ENCODE results near the gene KLHL29. TPM values are rescaled to one million over a fixed set of nuclear protein-coding genes. Genes with fewer than 3 reads are reported as not detected.

KLHL29 gene
- total RNA-seq, 1 experiment from 2014 or later: 12.2 TPM

GRCh38 chr2:23673830-23674679 lies 289.1 kb downstream of the KLHL29 start:
- Histone ChIP-seq H3K9me3 (ENCODE audit: low read depth, low read length, poor library complexity, severe bottlenecking) (peaks cover 4% of the 10 kb centered on the region), H3K4me3 (ENCODE audit: low read depth, low read length, poor library complexity, severe bottlenecking) (no peak overlapping the region), H3K4me1 (ENCODE audit: insufficient read depth, low read length, poor library complexity, severe bottlenecking) (peaks cover 7% of the 10 kb centered on the region), H3K27ac (ENCODE audit: low read depth, low read length, poor library complexity, severe bottlenecking) (no peak overlapping the region), H3K27me3 (replicated peaks; ENCODE audit: insufficient read depth, low read depth, low read length, poor library complexity) (no peaks in the 10 kb centered on the region), H3K36me3 (ENCODE audit: insufficient read depth, low read length, poor library complexity, severe bottlenecking) (no peaks in the 10 kb centered on the region)
- TF ChIP-seq EZH2 (IDR thresholded peaks at IDR 0.05; ENCODE audit: borderline replicate concordance, low read depth, low read length, poor library complexity, severe bottlenecking) (no peak), CTCF (conservative IDR thresholded peaks at IDR 0.05; ENCODE audit: low read depth, low read length) (no peak)
- ChIA-PET CTCF (no interaction called here), POLR2A (ENCODE audit: low non-redundant PET) (no interaction called here)
- DNase-seq (ENCODE audit: low spot score): no peak
- no TSS peak for BruUV-seq (replicated peaks)
- intact Hi-C loops (cut with micrococcal nuclease; ENCODE audit: unreplicated experiment): no loop called here

- CTCF ChIA-PET: no interaction called here
- Histone ChIP-seq H3K4me1 (ENCODE audit: insufficient read depth, low read length, poor library complexity, severe bottlenecking) (no peaks in the 10 kb centered on the region), H3K27me3 (replicated peaks; ENCODE audit: insufficient read depth, low read depth, low read length, poor library complexity) (no peaks in the 10 kb centered on the region), H3K4me3 (ENCODE audit: low read depth, low read length, poor library complexity, severe bottlenecking) (no peak overlapping the region), H3K27ac (ENCODE audit: low read depth, low read length, poor library complexity, severe bottlenecking) (no peak overlapping the region), H3K36me3 (ENCODE audit: insufficient read depth, low read length, poor library complexity, severe bottlenecking) (no peaks in the 10 kb centered on the region), H3K9me3 (ENCODE audit: low read depth, low read length, poor library complexity, severe bottlenecking) (peaks cover 4% of the 10 kb centered on the region)
- intact Hi-C loops (cut with micrococcal nuclease; ENCODE audit: unreplicated experiment): no loop called here
- POLR2A ChIA-PET (ENCODE audit: low non-redundant PET): no interaction called here
- no peak for DNase-seq (ENCODE audit: low spot score)
- no TSS peak for BruUV-seq (replicated peaks)
- TF ChIP-seq CTCF (conservative IDR thresholded peaks at IDR 0.05; ENCODE audit: low read depth, low read length) (no peak), EZH2 (IDR thresholded peaks at IDR 0.05; ENCODE audit: borderline replicate concordance, low read depth, low read length, poor library complexity, severe bottlenecking) (no peak)
Measured at GRCh38 chr2:23675506-23675905, 290.5 kb downstream of the KLHL29 start.

- Histone ChIP-seq H3K4me3 (ENCODE audit: low read depth, low read length, poor library complexity, severe bottlenecking) (no peak overlapping the region), H3K27ac (ENCODE audit: low read depth, low read length, poor library complexity, severe bottlenecking) (no peak overlapping the region), H3K36me3 (ENCODE audit: insufficient read depth, low read length, poor library complexity, severe bottlenecking) (no peaks in the 10 kb centered on the region), H3K27me3 (replicated peaks; ENCODE audit: insufficient read depth, low read depth, low read length, poor library complexity) (no peaks in the 10 kb centered on the region), H3K4me1 (ENCODE audit: insufficient read depth, low read length, poor library complexity, severe bottlenecking) (no peaks in the 10 kb centered on the region), H3K9me3 (ENCODE audit: low read depth, low read length, poor library complexity, severe bottlenecking) (peaks cover 4% of the 10 kb centered on the region)
- DNase-seq (ENCODE audit: low spot score): no peak
- TF ChIP-seq EZH2 (IDR thresholded peaks at IDR 0.05; ENCODE audit: borderline replicate concordance, low read depth, low read length, poor library complexity, severe bottlenecking) (no peak), CTCF (conservative IDR thresholded peaks at IDR 0.05; ENCODE audit: low read depth, low read length) (no peak)
- POLR2A ChIA-PET (ENCODE audit: low non-redundant PET): no interaction called here
- no TSS peak for BruUV-seq (replicated peaks)
- intact Hi-C loops (cut with micrococcal nuclease; ENCODE audit: unreplicated experiment): no loop called here
- CTCF ChIA-PET: no interaction called here
Measured at GRCh38 chr2:23677836-23678235, 292.9 kb downstream of the KLHL29 start.
